ENCODE measurements around the gene LIN7A. TPM values are rescaled to one million over a fixed set of nuclear protein-coding genes. Genes with fewer than 3 reads are reported as not detected.

The LIN7A gene
- total RNA-seq (2022; extraction: Qiagen RNA extraction; ENCODE audit: low read depth), result 0.14 to 0.81 TPM (median 0.47 TPM) in 5 replicates

GRCh38 chr12:80937391-80938238 is at the start of gene LIN7A:
TSS of gene LIN7A (minus strand) at chr12:80937934. CDS start at chr12:80937722, 212 bp downstream.

Other genes starting within 250 kb of the LIN7A start
- gene MYF6, start 230.3 kb downstream of the LIN7A start, total RNA-seq (2022; extraction: Qiagen RNA extraction; ENCODE audit: low read depth), result not detected in 5 replicates
- gene MYF5, start 221.0 kb downstream of the LIN7A start, total RNA-seq (2022; extraction: Qiagen RNA extraction; ENCODE audit: low read depth), result not detected in 5 replicates
- not detected in 5 replicates for gene ACSS3, start 140.1 kb upstream of the LIN7A start, total RNA-seq (2022; extraction: Qiagen RNA extraction; ENCODE audit: low read depth)

Data from A549 treated with GW870086 at 1 μM for 4 hours (cell line).